ENCODE measurements around the gene TAP2. TPM values are rescaled to one million over a fixed set of nuclear protein-coding genes. Genes with fewer than 3 reads are reported as not detected.

The TAP2 gene
- total RNA-seq, 1 donor = 45.0 TPM

- Histone ChIP-seq H3K27me3 (ENCODE audit: insufficient read depth, low read length) (peaks cover 5% of the 10 kb centered on the region), H3K4me3 (ENCODE audit: low read length) (no peak overlapping the region), H3K4me1 (ENCODE audit: insufficient read depth, low read length) (peaks cover 38% of the 10 kb centered on the region), H3K9me3 (ENCODE audit: low read depth, low read length) (no peaks in the 10 kb centered on the region)
Observed at GRCh38 chr6:32796848-32797776, 41.4 kb downstream of the TAP2 start.

DNA sequence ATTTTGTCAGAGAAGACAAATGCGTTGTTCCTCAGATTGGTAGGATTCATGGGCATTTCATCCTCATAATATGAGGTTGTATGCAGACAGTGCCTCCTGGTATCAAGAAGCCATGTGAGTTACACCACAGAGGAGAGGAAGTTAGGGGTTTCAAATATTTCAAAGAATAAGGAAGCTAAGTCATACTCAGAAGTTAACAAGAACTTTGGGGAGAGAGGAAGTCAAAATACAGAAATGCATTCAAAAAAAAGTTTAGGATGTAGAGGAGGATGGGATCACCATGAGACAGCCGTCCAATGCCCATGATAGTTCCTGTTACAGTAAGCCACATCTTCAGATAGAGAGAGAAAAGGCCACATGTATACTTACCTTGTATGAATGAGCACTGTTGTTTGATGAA, 44.0 kb downstream of the TAP2 start:
- H3K9me3 ChIP-seq (ENCODE audit: low read depth, low read length) = no peaks in the 10 kb centered on the region
- H3K4me3 ChIP-seq (ENCODE audit: low read length) = no peak overlapping the region
- H3K27me3 ChIP-seq (ENCODE audit: insufficient read depth, low read length) = no peaks in the 10 kb centered on the region
- H3K4me1 ChIP-seq (ENCODE audit: insufficient read depth, low read length) = peaks cover 38% of the 10 kb centered on the region

DNA sequence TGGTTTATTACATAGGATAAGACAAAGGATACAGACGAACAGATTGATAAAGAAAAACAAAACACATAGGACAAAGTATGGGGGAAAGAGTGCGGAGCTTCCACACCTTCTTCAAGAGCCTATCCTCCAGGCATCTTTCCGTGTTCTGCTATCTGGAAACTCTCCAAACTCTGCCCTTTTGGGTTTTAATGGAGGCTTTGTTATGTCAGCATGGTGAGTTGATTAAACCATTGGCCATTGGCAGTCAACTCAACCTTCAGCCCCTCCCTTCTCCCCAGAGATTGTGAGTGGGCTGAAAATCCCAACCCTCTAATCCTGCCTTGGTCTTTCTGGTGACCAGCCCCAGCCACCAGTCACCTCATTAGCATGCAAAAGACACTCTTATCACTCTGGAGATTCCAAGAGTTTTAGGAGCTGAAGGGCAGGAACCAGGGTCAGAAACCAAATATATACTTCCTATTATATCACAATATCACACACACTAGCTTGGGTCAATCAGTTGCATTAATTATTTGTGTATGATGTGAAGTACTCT, 45.6 kb downstream of the TAP2 start:
- Histone ChIP-seq H3K27me3 (ENCODE audit: insufficient read depth, low read length) (no peaks in the 10 kb centered on the region), H3K4me1 (ENCODE audit: insufficient read depth, low read length) (peaks cover 38% of the 10 kb centered on the region), H3K9me3 (ENCODE audit: low read depth, low read length) (no peaks in the 10 kb centered on the region), H3K4me3 (ENCODE audit: low read length) (no peak overlapping the region)

DNA sequence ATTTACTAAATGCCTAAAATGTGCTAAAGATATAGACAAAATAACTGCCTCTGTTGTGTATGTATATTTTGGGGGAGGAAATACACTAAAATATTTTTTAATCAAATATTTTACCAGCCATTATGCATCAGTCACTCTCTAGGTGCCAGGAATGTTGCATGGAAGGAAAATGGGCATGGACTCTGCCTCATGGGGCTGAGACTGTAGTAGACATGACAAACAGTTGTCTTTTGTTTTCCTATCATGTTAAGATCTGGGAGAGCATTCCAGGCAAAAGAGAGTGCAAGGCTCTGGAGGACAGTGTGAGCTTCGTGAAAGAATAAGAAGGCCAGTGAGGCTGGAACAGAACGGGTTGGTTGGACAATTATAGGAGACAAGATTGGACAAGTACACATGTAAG, 48.2 kb downstream of the TAP2 start:
- H3K27me3 ChIP-seq (ENCODE audit: insufficient read depth, low read length) = peaks cover 3% of the 10 kb centered on the region
- H3K4me3 ChIP-seq (ENCODE audit: low read length) = no peak overlapping the region
- no peaks in the 10 kb centered on the region for H3K9me3 ChIP-seq (ENCODE audit: low read depth, low read length)
- peaks cover 17% of the 10 kb centered on the region for H3K4me1 ChIP-seq (ENCODE audit: insufficient read depth, low read length)

Other genes starting within 250 kb of the TAP2 start
- 166 TPM for gene HLA-DRB1, start 248.9 kb downstream of the TAP2 start, total RNA-seq
- 12.5 TPM for gene HLA-DQA1, start 201.3 kb downstream of the TAP2 start, total RNA-seq
- 1.4 TPM for gene HLA-DQB1, start 172.1 kb downstream of the TAP2 start, total RNA-seq
- 4.7 TPM for gene HLA-DQA2, start 97.3 kb downstream of the TAP2 start, total RNA-seq
- 1.0 TPM for gene HLA-DQB2, start 75.2 kb downstream of the TAP2 start, total RNA-seq
- gene HLA-DOB, start 21.7 kb downstream of the TAP2 start, total RNA-seq = 6.6 TPM
- 81.4 TPM for gene PSMB8, start 5.3 kb upstream of the TAP2 start, total RNA-seq
- gene TAP1, start 15.0 kb upstream of the TAP2 start, total RNA-seq = 67.2 TPM
- 18.7 TPM for gene PSMB9, start 15.5 kb upstream of the TAP2 start, total RNA-seq
- gene HLA-DMB, start 102.3 kb upstream of the TAP2 start, total RNA-seq = 67.8 TPM
- gene HLA-DMA, start 114.4 kb upstream of the TAP2 start, total RNA-seq = 89.0 TPM
- gene BRD2, start 129.9 kb upstream of the TAP2 start, total RNA-seq = 193 TPM
- 16.2 TPM for gene HLA-DOA, start 170.9 kb upstream of the TAP2 start, total RNA-seq
- gene HLA-DPA1, start 234.9 kb upstream of the TAP2 start, total RNA-seq = 271 TPM
- gene HLA-DPB1, start 237.3 kb upstream of the TAP2 start, total RNA-seq = 166 TPM

Measured in mononuclear cell (primary cell).